Activated T-cell treated with anti-CD3 and anti-CD28 coated beads, Interleukin-2, amount 50 U/mL, for 4 hours (primary cell): ENCODE measurements around the gene CLIC4. TPM values are rescaled to one million over a fixed set of nuclear protein-coding genes. Genes with fewer than 3 reads are reported as not detected.
"Not testable (repeated sequence)": the region's sequence is repeated elsewhere in the genome, so short reads cannot be mapped to it uniquely, and the experiment has no call there.

Experiments used
- ATAC-seq, 2 donors: fragments of 200-7000 bp; cut with Tn5 transposase; one replicate each; pipeline ENCODE4 v1.10.0; 2021
- DNase-seq: peaks from one replicate; pipeline ENCODE4 v3.0.0-alpha.2; 2020
- H3K27me3 Mint-ChIP-seq: one replicate; pipeline ENCODE4 v1.8.0; 2021; ENCODE audit warnings: low read depth, mixed read lengths
- H3K36me3 Mint-ChIP-seq: one replicate; pipeline ENCODE4 v1.8.0; 2022; ENCODE audit warnings: mixed read lengths; ENCODE audit not compliant: insufficient read depth
- H3K4me1 Mint-ChIP-seq: one replicate; pipeline ENCODE4 v1.8.0; 2021; ENCODE audit warnings: low read depth, mixed read lengths
- H3K4me3 Mint-ChIP-seq: one replicate; pipeline ENCODE4 v1.8.0; 2021; ENCODE audit warnings: mild to moderate bottlenecking, moderate library complexity, mixed read lengths
- H3K9me3 Mint-ChIP-seq: one replicate; pipeline ENCODE4 v1.8.0; 2021; ENCODE audit warnings: mixed read lengths
- total RNA-seq, 3 donors: library from RNA; stranded (reverse); gene quantifications; one replicate each; pipeline ENCODE4 v1.2.1, GENCODE V29; 2021

CLIC4 gene
- total RNA-seq, 3 donors from 2014 or later, result 8.5 to 26.0 (median 12.3) TPM

- Mint-ChIP-seq H3K4me3 (peak overlapping the region; percentile 8), H3K27me3 (peaks cover 2% of the 10 kb centered on the region), H3K9me3 (no peaks in the 10 kb centered on the region), H3K36me3 (no peaks in the 10 kb centered on the region), H3K4me1 (peaks cover 22% of the 10 kb centered on the region)
- DNase-seq (no peak), ATAC-seq (no peak)
Observed at GRCh38 chr1:24748191-24749121, 3.2 kb downstream of the CLIC4 start.

GRCh38 chr1:24749252-24749651 is 4.0 kb downstream of the CLIC4 start:
- Mint-ChIP-seq H3K4me1 (peaks cover 14% of the 10 kb centered on the region), H3K36me3 (no peaks in the 10 kb centered on the region), H3K9me3 (no peaks in the 10 kb centered on the region), H3K27me3 (peaks cover 4% of the 10 kb centered on the region), H3K4me3 (no peak overlapping the region)
- ATAC-seq (no peak), DNase-seq (no peak)

GRCh38 chr1:24749886-24750285 is 4.6 kb downstream of the CLIC4 start:
- H3K36me3 Mint-ChIP-seq, result no peaks in the 10 kb centered on the region
- no peaks in the 10 kb centered on the region for H3K9me3 Mint-ChIP-seq
- ATAC-seq (no peak), DNase-seq (no peak)
- H3K4me1 Mint-ChIP-seq, result peaks cover 11% of the 10 kb centered on the region
- no peak overlapping the region for H3K4me3 Mint-ChIP-seq
- H3K27me3 Mint-ChIP-seq, result peaks cover 4% of the 10 kb centered on the region

- Mint-ChIP-seq H3K4me3 (no peak overlapping the region), H3K27me3 (peaks cover 2% of the 10 kb centered on the region), H3K36me3 (no peaks in the 10 kb centered on the region), H3K4me1 (peaks cover 8% of the 10 kb centered on the region), H3K9me3 (no peaks in the 10 kb centered on the region)
- ATAC-seq, result no peak
- DNase-seq, result no peak
Observed at GRCh38 chr1:24751833-24752232, 6.6 kb downstream of the CLIC4 start.

- Mint-ChIP-seq H3K4me1 (peaks cover 7% of the 10 kb centered on the region), H3K27me3 (peaks cover 2% of the 10 kb centered on the region), H3K9me3 (no peaks in the 10 kb centered on the region), H3K4me3 (no peak overlapping the region), H3K36me3 (no peaks in the 10 kb centered on the region)
- ATAC-seq (no peak), DNase-seq (no peak)
Observed at GRCh38 chr1:24752305-24752704, 7.1 kb downstream of the CLIC4 start.

GRCh38 chr1:24754229-24754628 is 9.0 kb downstream of the CLIC4 start:
- Mint-ChIP-seq H3K4me1 (no peaks in the 10 kb centered on the region), H3K36me3 (no peaks in the 10 kb centered on the region), H3K4me3 (no peak overlapping the region), H3K9me3 (no peaks in the 10 kb centered on the region), H3K27me3 (peaks cover 2% of the 10 kb centered on the region)
- ATAC-seq, result no peak
- no peak for DNase-seq

GRCh38 chr1:24755323-24755722 is 10.1 kb downstream of the CLIC4 start:
- not testable (repeated sequence) for DNase-seq, H3K9me3 Mint-ChIP-seq, H3K4me1 Mint-ChIP-seq, H3K36me3 Mint-ChIP-seq, H3K4me3 Mint-ChIP-seq, ATAC-seq, H3K27me3 Mint-ChIP-seq

GRCh38 chr1:24756395-24756794 is 11.1 kb downstream of the CLIC4 start:
- ATAC-seq, result no peak
- Mint-ChIP-seq H3K4me1 (no peaks in the 10 kb centered on the region), H3K4me3 (no peak overlapping the region), H3K27me3 (peaks cover 2% of the 10 kb centered on the region), H3K9me3 (no peaks in the 10 kb centered on the region), H3K36me3 (no peaks in the 10 kb centered on the region)
- no peak for DNase-seq

- DNase-seq (no peak), ATAC-seq (no peak)
- no peaks in the 10 kb centered on the region for H3K27me3 Mint-ChIP-seq
- no peak overlapping the region for H3K4me3 Mint-ChIP-seq
- H3K4me1 Mint-ChIP-seq, result no peaks in the 10 kb centered on the region
- H3K9me3 Mint-ChIP-seq, result no peaks in the 10 kb centered on the region
- H3K36me3 Mint-ChIP-seq, result no peaks in the 10 kb centered on the region
Observed at GRCh38 chr1:24759492-24759891, 14.2 kb downstream of the CLIC4 start.

GRCh38 chr1:24761582-24761981 is 16.3 kb downstream of the CLIC4 start:
- Mint-ChIP-seq H3K4me3 (no peak overlapping the region), H3K4me1 (no peaks in the 10 kb centered on the region), H3K27me3 (no peaks in the 10 kb centered on the region), H3K9me3 (no peaks in the 10 kb centered on the region), H3K36me3 (no peaks in the 10 kb centered on the region)
- no peak for ATAC-seq
- DNase-seq, result no peak

GRCh38 chr1:24762133-24762676 is 17.0 kb downstream of the CLIC4 start:
- no peaks in the 10 kb centered on the region for H3K4me1 Mint-ChIP-seq
- H3K36me3 Mint-ChIP-seq, result no peaks in the 10 kb centered on the region
- ATAC-seq (no peak), DNase-seq (no peak)
- H3K9me3 Mint-ChIP-seq, result no peaks in the 10 kb centered on the region
- no peak overlapping the region for H3K4me3 Mint-ChIP-seq
- H3K27me3 Mint-ChIP-seq, result no peaks in the 10 kb centered on the region

- Mint-ChIP-seq H3K4me1 (no peaks in the 10 kb centered on the region), H3K9me3 (no peaks in the 10 kb centered on the region), H3K36me3 (no peaks in the 10 kb centered on the region), H3K4me3 (no peak overlapping the region), H3K27me3 (no peaks in the 10 kb centered on the region)
- DNase-seq (no peak), ATAC-seq (no peak)
Observed at GRCh38 chr1:24763671-24764070, 18.4 kb downstream of the CLIC4 start.

GRCh38 chr1:24764439-24764838 is 19.2 kb downstream of the CLIC4 start:
- no peaks in the 10 kb centered on the region for H3K36me3 Mint-ChIP-seq
- no peaks in the 10 kb centered on the region for H3K9me3 Mint-ChIP-seq
- H3K27me3 Mint-ChIP-seq, result no peaks in the 10 kb centered on the region
- no peak for ATAC-seq
- DNase-seq, result no peak
- H3K4me1 Mint-ChIP-seq, result no peaks in the 10 kb centered on the region
- H3K4me3 Mint-ChIP-seq, result no peak overlapping the region

GRCh38 chr1:24764848-24765247 is 19.6 kb downstream of the CLIC4 start:
- DNase-seq, result no peak
- H3K27me3 Mint-ChIP-seq, result no peaks in the 10 kb centered on the region
- H3K4me3 Mint-ChIP-seq, result no peak overlapping the region
- no peaks in the 10 kb centered on the region for H3K9me3 Mint-ChIP-seq
- H3K36me3 Mint-ChIP-seq, result no peaks in the 10 kb centered on the region
- H3K4me1 Mint-ChIP-seq, result no peaks in the 10 kb centered on the region
- ATAC-seq, result no peak

- no peaks in the 10 kb centered on the region for H3K27me3 Mint-ChIP-seq
- H3K4me1 Mint-ChIP-seq, result no peaks in the 10 kb centered on the region
Observed at GRCh38 chr1:24765308-24765988, 20.2 kb downstream of the CLIC4 start.

More at GRCh38 chr1:24765308-24765988, 20.2 kb downstream of the CLIC4 start:
- H3K4me3 Mint-ChIP-seq, result no peak overlapping the region
- H3K9me3 Mint-ChIP-seq, result no peaks in the 10 kb centered on the region
- DNase-seq (no peak), ATAC-seq (no peak)
- H3K36me3 Mint-ChIP-seq, result no peaks in the 10 kb centered on the region
